Stomach (tissue), 19 donors: ENCODE data around the gene DCLRE1A. TPM values are rescaled to one million over a fixed set of nuclear protein-coding genes. Genes with fewer than 3 reads are reported as not detected.

Source experiments
- DNase-seq, 2 donors: peaks; one replicate each; pipeline versions ENCODE4 v3.0.0 to v3.0.0-alpha.2; 2013 to 2019
- H3K27ac ChIP-seq, 5 donors: fragments of 200-600 bp in 4 of 5; sonication (generic) in 4 of 5; one replicate each; pipeline ENCODE4 v1.5.1; 2013 to 2019; ENCODE audit warnings: mild to moderate bottlenecking in 1 of 5, moderate library complexity in 1 of 5
- H3K27me3 ChIP-seq, 3 donors: fragments of 200-600 bp; sonication (generic); one replicate each; pipeline ENCODE4 v1.5.1; 2017 to 2019; ENCODE audit warnings: mixed run types in 1 of 3
- H3K36me3 ChIP-seq, 4 donors: fragments of 200-600 bp; sonication (generic); 1 replicate in 3 of 4; 2 replicates in 1 of 4; pipeline ENCODE4 v1.5.1; 2016 to 2019
- H3K4me1 ChIP-seq, 4 donors: fragments of 200-600 bp; sonication (generic); one replicate each; pipeline ENCODE4 v1.5.1; 2016 to 2019
- H3K4me3 ChIP-seq, 4 donors: fragments of 200-600 bp; sonication (generic) in 3 of 4; one replicate each; pipeline ENCODE4 v1.5.1; 2016 to 2019; ENCODE audit warnings: mild to moderate bottlenecking in 1 of 4
- H3K9me3 ChIP-seq, 4 donors: fragments of 200-600 bp; sonication (generic); one replicate each; pipeline ENCODE4 v1.5.1; 2016 to 2019
- EP300 ChIP-seq: sonication (generic); formaldehyde crosslinking; IDR thresholded peaks from one replicate; pipeline ENCODE4 v1.6.1; 2017; ENCODE audit warnings: antibody characterized with exemption
- POLR2A ChIP-seq, 4 donors: fragments of 450-650 bp; IDR thresholded peaks; one replicate each; pipeline ENCODE4 v1.6.1; 2016; ENCODE audit warnings: antibody characterized with exemption in 4 of 4, control low read depth in 2 of 4, mild to moderate bottlenecking in 1 of 4, moderate library complexity in 1 of 4
- POLR2AphosphoS5 ChIP-seq, 3 donors: sonication (generic); formaldehyde crosslinking; IDR thresholded peaks; one replicate each; pipeline ENCODE4 v1.6.1; 2016; ENCODE audit warnings: antibody characterized with exemption in 3 of 3
- WGBS, 5 donors: extraction: QIAGEN DNeasy Blood & Tissue Kit in 3 of 5; methylation state at CpG; one replicate each; pipeline versions ENCODE4 v1.1.5 to v1.1.7; 2013 to 2018; 5-methylcytosine and 5-hydroxymethylcytosine counted together
- intact Hi-C: fragments of 100-400 bp; cut with DNase I; formaldehyde crosslinking; loops from one replicate; pipeline ENCODE4 v1.15.1; 2023; ENCODE audit warnings: low total_unique reads
- long read RNA-seq, 10 donors: transcript quantifications; one replicate each; lab custom pipeline, GENCODE V29; 2026
- polyA plus RNA-seq, 3 donors: library from polyadenylated mRNA; stranded (reverse); fragments of 200-250 nt; gene quantifications; one replicate each; pipeline ENCODE4 v1.2.3, GENCODE V29; 2013
- total RNA-seq, 5 donors: library from RNA; depleted of rRNA; stranded (reverse); fragments of >200 nt; gene quantifications; one replicate each; pipeline versions ENCODE4 v1.1.0 to v1.2.3, GENCODE V29; 2014 to 2016
- TF ChIP-seq, protein P1 (sequence below), 7 experiments: fragments of 450-650 bp in 4 of 7; fragments of 200-600 bp in 3 of 7; sonication (generic) in 3 of 7; IDR thresholded peaks; one replicate each; pipeline ENCODE4 v1.5.1; 2016 to 2019; ENCODE audit warnings: antibody characterized with exemption in 7 of 7, control low read depth in 2 of 7, mild to moderate bottlenecking in 1 of 7
- donor health status: healthy with polysubstance abuse.
- donor health status: Bipolar disorder and iron deficiency.
- donor health status: healthy.

Gene DCLRE1A
- 10 to 100 TPM in 2 of 5 donors, 1 to 10 TPM in 3; 2.0 to 11.7 (median 5.2) TPM for total RNA-seq
- polyA plus RNA-seq: 1 to 10 TPM; 2.8 to 3.7 (median 3.5) TPM
- long read RNA-seq, donor 1: 0 reads
- long read RNA-seq, donor 2, full-length matches to known transcripts: 1 of 1 reads
- long read RNA-seq, donor 2, partial matches to known transcripts: 0 of 1 reads
- long read RNA-seq, donor 2, other reads (novel, unspliced or antisense): 0 of 1 reads
- long read RNA-seq, donor 3: 0 reads
- long read RNA-seq, donor 4: 0 reads
- long read RNA-seq, donor 5, full-length matches to known transcripts: 3 of 3 reads
- long read RNA-seq, donor 5, partial matches to known transcripts: 0 of 3 reads
- long read RNA-seq, donor 5, other reads (novel, unspliced or antisense): 0 of 3 reads
- long read RNA-seq, donor 6, full-length matches to known transcripts: 1 of 12 reads
- long read RNA-seq, donor 6, partial matches to known transcripts: 11 of 12 reads
- long read RNA-seq, donor 6, other reads (novel, unspliced or antisense): 0 of 12 reads
- long read RNA-seq, donor 7, full-length matches to known transcripts: 1 of 1 reads
- long read RNA-seq, donor 7, partial matches to known transcripts: 0 of 1 reads
- long read RNA-seq, donor 7, other reads (novel, unspliced or antisense): 0 of 1 reads
- long read RNA-seq, donor 8, full-length matches to known transcripts: 1 of 1 reads
- long read RNA-seq, donor 8, partial matches to known transcripts: 0 of 1 reads
- long read RNA-seq, donor 8, other reads (novel, unspliced or antisense): 0 of 1 reads
- long read RNA-seq, donor 9: 0 reads
- long read RNA-seq, donor 10: 0 reads

DNA sequence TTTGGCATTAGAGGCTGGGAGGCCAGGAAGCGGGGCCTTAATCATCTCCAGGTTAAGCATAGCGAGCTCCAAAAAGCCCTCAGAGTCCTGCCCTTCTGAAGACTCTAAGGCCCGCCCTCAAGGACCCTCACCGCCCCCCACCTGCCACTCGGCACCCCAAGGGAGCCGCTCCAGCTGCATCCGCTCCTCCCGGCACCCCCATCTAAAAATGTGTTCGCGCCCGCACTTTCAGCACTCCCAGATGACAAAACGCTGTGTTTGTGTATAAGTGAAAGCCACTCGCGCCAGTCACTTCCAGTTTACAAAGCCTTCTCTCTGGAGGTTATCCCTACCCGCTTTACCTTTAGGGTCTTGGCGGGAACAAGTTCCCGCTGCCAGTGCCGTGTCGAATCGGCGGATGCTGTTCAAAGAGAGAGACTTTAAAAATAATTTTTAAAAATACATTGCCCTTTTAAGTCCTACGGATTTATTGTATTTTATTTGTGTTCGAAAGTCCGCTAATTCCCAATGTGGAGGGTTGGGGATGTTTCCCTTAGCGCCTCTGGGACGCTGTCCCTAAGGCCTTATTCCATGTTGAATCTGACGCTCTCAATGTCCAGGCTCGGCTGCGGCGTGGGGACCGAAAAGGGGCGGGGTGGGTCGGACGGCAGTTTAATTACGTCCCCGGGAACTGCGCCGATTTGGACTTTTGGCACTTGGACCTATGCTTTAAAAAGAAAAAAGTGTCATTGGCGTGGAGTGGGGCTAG lies at the start of gene DCLRE1A, which contains the start of gene NHLRC2:
Gene DCLRE1A (minus strand): TSS at position 70 of the 748 bp plus-strand sequence. CDS start 900 bp downstream, outside the sequence.
Gene NHLRC2 (plus strand): TSS at position 649 of the 748 bp plus-strand sequence. CDS start 212 bp downstream, outside the sequence.
- Histone ChIP-seq H3K27ac (peak within 1 kb of the TSS; percentile 92 to 95 (median 93)), H3K36me3 (peaks cover 0 to 11% (median 3%) of the 10 kb centered on the region in 4 donors), H3K27me3 (no peaks in the 10 kb centered on the region), H3K4me1 (peaks cover 17 to 80% (median 43%) of the 10 kb centered on the region in 4 donors), H3K9me3 (no peaks in the 10 kb centered on the region), H3K4me3 (peak within 1 kb of the TSS; percentile 85 to 96 (median 87))
- DNase-seq: peak; percentile 79 to 93
- WGBS, 5 donors: 0 to 1% (median 0%) methylated on average over 38 to 39 of the region's 39 CpGs
- intact Hi-C loops: no loop called here
- no peak for TF ChIP-seq POLR2A (IDR thresholded peaks at IDR 0.05)
- TF ChIP-seq POLR2AphosphoS5 (IDR thresholded peaks at IDR 0.05): peak in 1 of 3 donors; percentile 45

DNA sequence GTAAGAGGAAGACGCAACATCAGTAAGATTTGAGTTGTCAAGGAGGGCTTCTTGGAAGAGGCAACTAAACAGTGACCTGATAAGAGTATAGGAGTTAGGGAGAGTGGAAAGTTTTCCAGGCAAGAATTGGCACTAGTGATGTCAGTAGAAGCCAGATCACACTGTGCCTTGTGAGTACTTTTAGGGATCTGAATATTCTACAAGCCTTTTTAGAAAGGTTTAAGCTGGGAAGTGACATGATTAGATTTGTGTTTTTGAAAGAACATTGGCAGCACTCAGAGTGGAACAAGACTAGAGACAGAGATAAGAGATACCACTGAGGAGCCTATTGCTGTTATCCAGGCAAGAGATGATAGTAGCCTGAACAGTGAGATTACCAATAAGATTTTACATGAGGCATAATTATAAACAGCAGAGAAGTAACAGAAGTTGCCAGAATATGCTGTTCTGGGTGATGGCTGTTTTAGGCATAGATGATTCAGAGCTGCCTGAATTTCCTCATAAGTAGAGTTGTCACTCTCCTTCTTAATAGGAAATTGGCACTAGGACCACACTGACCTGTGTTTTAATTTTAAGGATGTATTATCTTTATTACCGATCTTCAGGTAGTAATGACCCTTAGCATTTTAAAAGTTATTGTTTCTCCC lies 46.2 kb upstream of the DCLRE1A start:
- H3K9me3 ChIP-seq: no peaks in the 10 kb centered on the region
- H3K27me3 ChIP-seq: no peaks in the 10 kb centered on the region
- TF ChIP-seq POLR2A (IDR thresholded peaks at IDR 0.05) (no peak), POLR2AphosphoS5 (IDR thresholded peaks at IDR 0.05) (no peak), EP300 (no peak)
- TF ChIP-seq, protein P1, sequence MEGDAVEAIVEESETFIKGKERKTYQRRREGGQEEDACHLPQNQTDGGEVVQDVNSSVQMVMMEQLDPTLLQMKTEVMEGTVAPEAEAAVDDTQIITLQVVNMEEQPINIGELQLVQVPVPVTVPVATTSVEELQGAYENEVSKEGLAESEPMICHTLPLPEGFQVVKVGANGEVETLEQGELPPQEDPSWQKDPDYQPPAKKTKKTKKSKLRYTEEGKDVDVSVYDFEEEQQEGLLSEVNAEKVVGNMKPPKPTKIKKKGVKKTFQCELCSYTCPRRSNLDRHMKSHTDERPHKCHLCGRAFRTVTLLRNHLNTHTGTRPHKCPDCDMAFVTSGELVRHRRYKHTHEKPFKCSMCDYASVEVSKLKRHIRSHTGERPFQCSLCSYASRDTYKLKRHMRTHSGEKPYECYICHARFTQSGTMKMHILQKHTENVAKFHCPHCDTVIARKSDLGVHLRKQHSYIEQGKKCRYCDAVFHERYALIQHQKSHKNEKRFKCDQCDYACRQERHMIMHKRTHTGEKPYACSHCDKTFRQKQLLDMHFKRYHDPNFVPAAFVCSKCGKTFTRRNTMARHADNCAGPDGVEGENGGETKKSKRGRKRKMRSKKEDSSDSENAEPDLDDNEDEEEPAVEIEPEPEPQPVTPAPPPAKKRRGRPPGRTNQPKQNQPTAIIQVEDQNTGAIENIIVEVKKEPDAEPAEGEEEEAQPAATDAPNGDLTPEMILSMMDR (IDR thresholded peaks at IDR 0.05): no peak
- WGBS, 5 donors: 80 to 89% (median 81%) methylated on average over 2 of the region's 2 CpGs
- DNase-seq: no peak
- peaks cover 13 to 60% (median 53%) of the 10 kb centered on the region in 4 donors for H3K36me3 ChIP-seq
- H3K4me1 ChIP-seq: peaks cover 0 to 13% (median under 1%) of the 10 kb centered on the region in 4 donors
- H3K27ac ChIP-seq: no peak overlapping the region
- H3K4me3 ChIP-seq: no peak overlapping the region
- intact Hi-C loops: no loop called here

DNA sequence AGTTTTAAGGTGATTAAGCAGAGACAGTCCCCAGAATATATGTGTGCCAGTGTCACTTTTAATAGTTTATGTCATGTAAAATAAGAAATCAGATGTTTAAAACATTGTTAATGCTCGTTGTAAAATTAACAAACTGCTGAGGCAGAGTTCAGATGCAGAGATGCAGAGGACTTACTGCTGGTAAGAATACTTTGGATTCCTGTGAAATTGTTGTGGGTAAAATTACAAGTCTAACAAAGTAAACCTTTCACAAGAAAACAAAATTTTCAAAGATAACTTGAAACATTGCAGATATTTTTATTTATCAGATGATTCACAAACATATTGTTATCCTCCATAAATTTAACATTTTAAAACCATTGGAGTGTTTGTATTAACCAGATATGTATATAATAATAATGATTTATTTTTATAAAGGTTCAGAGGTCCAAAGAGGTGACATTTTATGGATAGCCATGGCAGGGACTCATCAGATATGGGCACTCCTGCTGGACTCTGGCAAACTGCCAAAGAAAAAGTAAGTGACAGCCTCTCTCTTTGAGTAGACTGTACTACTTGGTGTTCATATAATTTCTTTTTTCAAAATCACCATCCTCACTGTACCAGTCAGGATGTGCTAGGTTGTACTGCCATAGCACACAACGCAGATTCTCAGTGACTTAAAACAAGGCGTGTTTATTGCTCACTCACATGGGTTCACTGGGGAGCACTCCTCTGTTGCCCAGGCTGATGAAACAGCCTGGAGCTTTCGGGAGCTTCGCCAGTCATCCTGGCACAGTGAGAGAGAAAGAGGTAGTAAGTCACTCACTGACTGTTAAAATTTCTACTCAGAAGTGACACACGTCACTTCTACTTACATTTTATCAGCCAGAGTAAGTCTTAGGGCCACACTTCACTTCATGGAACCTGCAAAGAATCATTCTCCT lies 44.1 kb upstream of the DCLRE1A start:
- DNase-seq: peak in 1 of 2 donors; percentile 9
- TF ChIP-seq EP300: no peak
- TF ChIP-seq POLR2AphosphoS5 (IDR thresholded peaks at IDR 0.05): no peak
- TF ChIP-seq, protein P1 (IDR thresholded peaks at IDR 0.05): no peak
- TF ChIP-seq POLR2A (IDR thresholded peaks at IDR 0.05): no peak
- Histone ChIP-seq H3K4me1 (peaks cover 0 to 34% (median 11%) of the 10 kb centered on the region in 4 donors), H3K4me3 (no peak overlapping the region), H3K27me3 (no peaks in the 10 kb centered on the region), H3K36me3 (peaks cover 6 to 39% (median 33%) of the 10 kb centered on the region in 4 donors), H3K9me3 (no peaks in the 10 kb centered on the region), H3K27ac (no peak overlapping the region)
- intact Hi-C loops: no loop called here
- 88 to 93% (median 90%) methylated on average over 6 of the region's 6 CpGs for WGBS, 5 donors

- H3K9me3 ChIP-seq: no peaks in the 10 kb centered on the region
- no peaks in the 10 kb centered on the region for H3K27me3 ChIP-seq
- H3K36me3 ChIP-seq: peaks cover 0 to 23% (median 18%) of the 10 kb centered on the region in 4 donors
- DNase-seq: no peak
- H3K27ac ChIP-seq: no peak overlapping the region
- intact Hi-C loops: no loop called here
- peaks cover 0 to 36% (median 18%) of the 10 kb centered on the region in 4 donors for H3K4me1 ChIP-seq
- H3K4me3 ChIP-seq: no peak overlapping the region
- TF ChIP-seq, protein P1 (IDR thresholded peaks at IDR 0.05): no peak
Measured at GRCh38 chr10:113895018-113895417, 41.1 kb upstream of the DCLRE1A start.
